Mammary epithelial cell (primary cell): Measurements from ENCODE around the gene HIF1A.

ENCODE experiments used
- EZH2 ChIP-seq: IDR thresholded peaks from 2 replicates; pipeline ENCODE4 v1.6.1; 2012; ENCODE audit warnings: low read length, inconsistent platforms, borderline replicate concordance
- TF ChIP-seq, protein P1 (sequence below), 2 donors: IDR thresholded peaks in 1 of 2; conservative IDR thresholded peaks in 1 of 2; 2 replicates each; pipeline ENCODE4 v1.5.1; 2011 to 2012; ENCODE audit warnings: inconsistent platforms in 2 of 2, low read length in 2 of 2, mild to moderate bottlenecking in 2 of 2, control low read depth in 1 of 2, low read depth in 1 of 2; ENCODE audit not compliant: insufficient read depth in 1 of 2; ENCODE audit errors: extremely low read depth in 1 of 2

DNA sequence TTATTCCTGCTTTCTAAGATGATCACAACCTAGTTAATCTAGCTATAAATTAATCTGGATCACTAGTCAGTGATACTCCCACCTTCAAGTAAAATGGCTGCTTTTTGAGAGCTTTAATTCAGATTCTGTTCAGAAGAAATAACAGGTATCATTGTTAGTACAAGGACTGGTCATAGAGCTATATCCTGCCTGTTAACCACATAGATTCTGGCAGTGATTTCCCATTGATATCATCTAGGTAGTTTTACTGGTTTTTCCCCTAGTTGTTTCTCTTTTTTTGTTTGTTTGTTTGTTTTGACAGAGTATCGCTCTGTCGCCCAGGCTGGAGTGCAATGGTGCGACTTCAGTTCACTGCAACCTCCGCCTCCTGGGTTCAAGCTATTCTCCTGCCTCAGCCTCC, 39.0 kb upstream of the HIF1A start:
- TF ChIP-seq, protein P1, sequence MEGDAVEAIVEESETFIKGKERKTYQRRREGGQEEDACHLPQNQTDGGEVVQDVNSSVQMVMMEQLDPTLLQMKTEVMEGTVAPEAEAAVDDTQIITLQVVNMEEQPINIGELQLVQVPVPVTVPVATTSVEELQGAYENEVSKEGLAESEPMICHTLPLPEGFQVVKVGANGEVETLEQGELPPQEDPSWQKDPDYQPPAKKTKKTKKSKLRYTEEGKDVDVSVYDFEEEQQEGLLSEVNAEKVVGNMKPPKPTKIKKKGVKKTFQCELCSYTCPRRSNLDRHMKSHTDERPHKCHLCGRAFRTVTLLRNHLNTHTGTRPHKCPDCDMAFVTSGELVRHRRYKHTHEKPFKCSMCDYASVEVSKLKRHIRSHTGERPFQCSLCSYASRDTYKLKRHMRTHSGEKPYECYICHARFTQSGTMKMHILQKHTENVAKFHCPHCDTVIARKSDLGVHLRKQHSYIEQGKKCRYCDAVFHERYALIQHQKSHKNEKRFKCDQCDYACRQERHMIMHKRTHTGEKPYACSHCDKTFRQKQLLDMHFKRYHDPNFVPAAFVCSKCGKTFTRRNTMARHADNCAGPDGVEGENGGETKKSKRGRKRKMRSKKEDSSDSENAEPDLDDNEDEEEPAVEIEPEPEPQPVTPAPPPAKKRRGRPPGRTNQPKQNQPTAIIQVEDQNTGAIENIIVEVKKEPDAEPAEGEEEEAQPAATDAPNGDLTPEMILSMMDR (conservative IDR thresholded peaks at IDR 0.05 in 1 of 2, IDR thresholded peaks at IDR 0.05 in 1 of 2; ENCODE audit: extremely low read depth in 1 of 2, insufficient read depth in 1 of 2, low read depth in 1 of 2, low read length in 2 of 2): no peak
- no peak for TF ChIP-seq EZH2
